Astrocyte (in vitro differentiated cells and primary cell): ENCODE results near the gene PRDM4.

Experiments
- CTCF ChIP-seq: IDR thresholded peaks from 2 replicates; pipeline ENCODE4 v1.5.1; 2011; ENCODE audit warnings: low read depth, mild to moderate bottlenecking, inconsistent platforms, low read length, moderate library complexity; ENCODE audit not compliant: insufficient read depth
- EZH2 ChIP-seq: IDR thresholded peaks from 2 replicates; pipeline ENCODE4 v1.6.1; 2012; ENCODE audit warnings: mild to moderate bottlenecking, low read length, inconsistent platforms; ENCODE audit not compliant: insufficient read depth

GRCh38 chr12:107735763-107736162 is 25.2 kb downstream of the PRDM4 start:
- TF ChIP-seq CTCF: no peak
- TF ChIP-seq EZH2: no peak
